GM08714 (cell line): ENCODE data around the gene FGD6.
"Not testable (repeated sequence)": the region's sequence is repeated elsewhere in the genome, so short reads cannot be mapped to it uniquely, and the experiment has no call there.

Experiments used
- H3K4me3 ChIP-seq: fragments of 200-500 bp; sonication (Bioruptor generic); 2 replicates; pipeline ENCODE4 v1.5.1; 2014; ENCODE audit warnings: mild to moderate bottlenecking, low read length, inconsistent platforms
- ZNF274 ChIP-seq: IDR thresholded peaks from 2 replicates; pipeline ENCODE4 v1.6.1; 2012; ENCODE audit warnings: mild to moderate bottlenecking, low read depth, low read length

The FGD6 gene

GRCh38 chr12:95241761-95242506 is 24.7 kb upstream of the FGD6 start:
- no peak for TF ChIP-seq ZNF274

GRCh38 chr12:95241138-95241537 is 23.9 kb upstream of the FGD6 start:
- H3K4me3 ChIP-seq, result not testable (repeated sequence)

More at GRCh38 chr12:95241761-95242506, 24.7 kb upstream of the FGD6 start:
- no peak overlapping the region for H3K4me3 ChIP-seq

- no peak overlapping the region for H3K4me3 ChIP-seq
- no peak for TF ChIP-seq ZNF274
Observed at GRCh38 chr12:95240556-95240955, 23.3 kb upstream of the FGD6 start.

GRCh38 chr12:95239835-95240234 is 22.6 kb upstream of the FGD6 start:
- H3K4me3 ChIP-seq, result not testable (repeated sequence)

- H3K4me3 ChIP-seq, result no peak overlapping the region
- TF ChIP-seq ZNF274, result no peak
Observed at GRCh38 chr12:95239216-95239615, 21.9 kb upstream of the FGD6 start.

GRCh38 chr12:95238150-95238549 is 20.9 kb upstream of the FGD6 start:
- no peak for TF ChIP-seq ZNF274
- H3K4me3 ChIP-seq, result no peak overlapping the region

- TF ChIP-seq ZNF274, result no peak
- no peak overlapping the region for H3K4me3 ChIP-seq
Observed at GRCh38 chr12:95237315-95237714, 20.0 kb upstream of the FGD6 start.

- not testable (repeated sequence) for H3K4me3 ChIP-seq
Observed at GRCh38 chr12:95235621-95236020, 18.4 kb upstream of the FGD6 start.

- not testable (repeated sequence) for H3K4me3 ChIP-seq
Observed at GRCh38 chr12:95234187-95234586, 16.9 kb upstream of the FGD6 start.

- TF ChIP-seq ZNF274, result no peak
- no peak overlapping the region for H3K4me3 ChIP-seq
Observed at GRCh38 chr12:95231190-95231589, 13.9 kb upstream of the FGD6 start.

- H3K4me3 ChIP-seq, result no peak overlapping the region
- TF ChIP-seq ZNF274, result no peak
Observed at GRCh38 chr12:95230313-95230712, 13.0 kb upstream of the FGD6 start.

- no peak for TF ChIP-seq ZNF274
- H3K4me3 ChIP-seq, result no peak overlapping the region
Observed at GRCh38 chr12:95229636-95230035, 12.4 kb upstream of the FGD6 start.

- no peak for TF ChIP-seq ZNF274
- H3K4me3 ChIP-seq, result no peak overlapping the region
Observed at GRCh38 chr12:95228617-95229016, 11.3 kb upstream of the FGD6 start.

- TF ChIP-seq ZNF274, result no peak
- H3K4me3 ChIP-seq, result no peak overlapping the region
Observed at GRCh38 chr12:95227818-95228356, 10.6 kb upstream of the FGD6 start.

GRCh38 chr12:95225645-95226212 is 8.5 kb upstream of the FGD6 start:
- H3K4me3 ChIP-seq, result no peak overlapping the region
- no peak for TF ChIP-seq ZNF274
